ENCODE results near the gene ERGIC2.

Gene ERGIC2

GRCh38 chr12:29346769-29347421 is 34.1 kb downstream of the ERGIC2 start:
- H3K36me3 ChIP-seq (ENCODE audit: insufficient read depth, low read length), result peaks cover 47% of the 10 kb centered on the region
- H3K4me1 ChIP-seq (ENCODE audit: insufficient read depth, low read length), result no peaks in the 10 kb centered on the region
- H3K4me3 ChIP-seq (ENCODE audit: low read length), result no peak overlapping the region
- H2AFZ ChIP-seq (ENCODE audit: low read depth, low read length), result no peak overlapping the region
- H3K9me3 ChIP-seq (ENCODE audit: low read length), result no peaks in the 10 kb centered on the region
- no peaks in the 10 kb centered on the region for H3K27me3 ChIP-seq (ENCODE audit: insufficient read depth, low read length)

- Histone ChIP-seq H3K4me3 (ENCODE audit: low read length) (no peak overlapping the region), H2AFZ (ENCODE audit: low read depth, low read length) (no peak overlapping the region), H3K36me3 (ENCODE audit: insufficient read depth, low read length) (peaks cover 50% of the 10 kb centered on the region), H3K27me3 (ENCODE audit: insufficient read depth, low read length) (no peaks in the 10 kb centered on the region), H3K4me1 (ENCODE audit: insufficient read depth, low read length) (no peaks in the 10 kb centered on the region), H3K9me3 (ENCODE audit: low read length) (no peaks in the 10 kb centered on the region)
These were observed 37.8 kb downstream of the ERGIC2 start for GRCh38 chr12:29343022-29343799.

- Histone ChIP-seq H2AFZ (ENCODE audit: low read depth, low read length) (no peak overlapping the region), H3K9me3 (ENCODE audit: low read length) (no peaks in the 10 kb centered on the region), H3K36me3 (ENCODE audit: insufficient read depth, low read length) (peaks cover 21% of the 10 kb centered on the region)
These were observed 43.6 kb downstream of the ERGIC2 start for GRCh38 chr12:29337325-29337724.

GRCh38 chr12:29334937-29335336 is 46.0 kb downstream of the ERGIC2 start:
- Histone ChIP-seq H3K36me3 (ENCODE audit: insufficient read depth, low read length) (peaks cover 10% of the 10 kb centered on the region), H3K4me1 (ENCODE audit: insufficient read depth, low read length) (no peaks in the 10 kb centered on the region), H2AFZ (ENCODE audit: low read depth, low read length) (no peak overlapping the region), H3K27me3 (ENCODE audit: insufficient read depth, low read length) (no peaks in the 10 kb centered on the region), H3K9me3 (ENCODE audit: low read length) (no peaks in the 10 kb centered on the region), H3K4me3 (ENCODE audit: low read length) (no peak overlapping the region)

More at GRCh38 chr12:29337325-29337724, 43.6 kb downstream of the ERGIC2 start:
- H3K4me3 ChIP-seq (ENCODE audit: low read length), result no peak overlapping the region
- no peaks in the 10 kb centered on the region for H3K4me1 ChIP-seq (ENCODE audit: insufficient read depth, low read length)
- H3K27me3 ChIP-seq (ENCODE audit: insufficient read depth, low read length), result no peaks in the 10 kb centered on the region

GRCh38 chr12:29333178-29333577 is 47.8 kb downstream of the ERGIC2 start:
- H3K36me3 ChIP-seq (ENCODE audit: insufficient read depth, low read length), result peaks cover 3% of the 10 kb centered on the region
- H3K9me3 ChIP-seq (ENCODE audit: low read length), result no peaks in the 10 kb centered on the region
- H3K4me3 ChIP-seq (ENCODE audit: low read length), result no peak overlapping the region
- no peaks in the 10 kb centered on the region for H3K27me3 ChIP-seq (ENCODE audit: insufficient read depth, low read length)
- H2AFZ ChIP-seq (ENCODE audit: low read depth, low read length), result no peak overlapping the region
- H3K4me1 ChIP-seq (ENCODE audit: insufficient read depth, low read length), result no peaks in the 10 kb centered on the region

GRCh38 chr12:29329411-29329810 is 51.6 kb downstream of the ERGIC2 start:
- Histone ChIP-seq H3K4me3 (ENCODE audit: low read length) (no peak overlapping the region), H2AFZ (ENCODE audit: low read depth, low read length) (no peak overlapping the region), H3K9me3 (ENCODE audit: low read length) (no peaks in the 10 kb centered on the region), H3K36me3 (ENCODE audit: insufficient read depth, low read length) (no peaks in the 10 kb centered on the region), H3K4me1 (ENCODE audit: insufficient read depth, low read length) (no peaks in the 10 kb centered on the region), H3K27me3 (ENCODE audit: insufficient read depth, low read length) (no peaks in the 10 kb centered on the region)

GRCh38 chr12:29322157-29322556 is 58.8 kb downstream of the ERGIC2 start:
- H3K4me3 ChIP-seq (ENCODE audit: low read length), result no peak overlapping the region
- H3K27me3 ChIP-seq (ENCODE audit: insufficient read depth, low read length), result no peaks in the 10 kb centered on the region
- no peaks in the 10 kb centered on the region for H3K4me1 ChIP-seq (ENCODE audit: insufficient read depth, low read length)
- peaks cover 8% of the 10 kb centered on the region for H3K36me3 ChIP-seq (ENCODE audit: insufficient read depth, low read length)
- H3K9me3 ChIP-seq (ENCODE audit: low read length), result peaks cover 5% of the 10 kb centered on the region
- no peak overlapping the region for H2AFZ ChIP-seq (ENCODE audit: low read depth, low read length)

GRCh38 chr12:29320295-29321085 is 60.5 kb downstream of the ERGIC2 start:
- no peak overlapping the region for H3K4me3 ChIP-seq (ENCODE audit: low read length)
- no peaks in the 10 kb centered on the region for H3K4me1 ChIP-seq (ENCODE audit: insufficient read depth, low read length)
- no peaks in the 10 kb centered on the region for H3K27me3 ChIP-seq (ENCODE audit: insufficient read depth, low read length)
- peaks cover 5% of the 10 kb centered on the region for H3K9me3 ChIP-seq (ENCODE audit: low read length)
- H3K36me3 ChIP-seq (ENCODE audit: insufficient read depth, low read length), result peaks cover 8% of the 10 kb centered on the region
- no peak overlapping the region for H2AFZ ChIP-seq (ENCODE audit: low read depth, low read length)

GRCh38 chr12:29317556-29318363 is 63.2 kb downstream of the ERGIC2 start:
- Histone ChIP-seq H3K4me1 (ENCODE audit: insufficient read depth, low read length) (no peaks in the 10 kb centered on the region), H2AFZ (ENCODE audit: low read depth, low read length) (no peak overlapping the region), H3K4me3 (ENCODE audit: low read length) (no peak overlapping the region), H3K27me3 (ENCODE audit: insufficient read depth, low read length) (no peaks in the 10 kb centered on the region), H3K9me3 (ENCODE audit: low read length) (peaks cover 2% of the 10 kb centered on the region), H3K36me3 (ENCODE audit: insufficient read depth, low read length) (peaks cover 7% of the 10 kb centered on the region)

GRCh38 chr12:29316752-29317151 is 64.2 kb downstream of the ERGIC2 start:
- Histone ChIP-seq H3K4me1 (ENCODE audit: insufficient read depth, low read length) (no peaks in the 10 kb centered on the region), H3K27me3 (ENCODE audit: insufficient read depth, low read length) (no peaks in the 10 kb centered on the region), H3K4me3 (ENCODE audit: low read length) (no peak overlapping the region), H3K9me3 (ENCODE audit: low read length) (no peaks in the 10 kb centered on the region), H3K36me3 (ENCODE audit: insufficient read depth, low read length) (peaks cover 2% of the 10 kb centered on the region), H2AFZ (ENCODE audit: low read depth, low read length) (no peak overlapping the region)

GRCh38 chr12:29314416-29314815 is 66.6 kb downstream of the ERGIC2 start:
- H3K36me3 ChIP-seq (ENCODE audit: insufficient read depth, low read length), result no peaks in the 10 kb centered on the region
- H3K27me3 ChIP-seq (ENCODE audit: insufficient read depth, low read length), result no peaks in the 10 kb centered on the region
- H3K4me3 ChIP-seq (ENCODE audit: low read length), result no peak overlapping the region
- no peaks in the 10 kb centered on the region for H3K9me3 ChIP-seq (ENCODE audit: low read length)
- H3K4me1 ChIP-seq (ENCODE audit: insufficient read depth, low read length), result no peaks in the 10 kb centered on the region
- H2AFZ ChIP-seq (ENCODE audit: low read depth, low read length), result no peak overlapping the region

GRCh38 chr12:29310899-29311298 is 70.1 kb downstream of the ERGIC2 start:
- no peaks in the 10 kb centered on the region for H3K36me3 ChIP-seq (ENCODE audit: insufficient read depth, low read length)
- H3K9me3 ChIP-seq (ENCODE audit: low read length), result no peaks in the 10 kb centered on the region
- H2AFZ ChIP-seq (ENCODE audit: low read depth, low read length), result no peak overlapping the region
- no peak overlapping the region for H3K4me3 ChIP-seq (ENCODE audit: low read length)
- H3K4me1 ChIP-seq (ENCODE audit: insufficient read depth, low read length), result no peaks in the 10 kb centered on the region
- no peaks in the 10 kb centered on the region for H3K27me3 ChIP-seq (ENCODE audit: insufficient read depth, low read length)
